WTC11 (cell line): ENCODE results near the gene ABCC9.

ENCODE experiments used
- ATF2 ChIP-seq: sonication (generic); formaldehyde crosslinking; IDR thresholded peaks from 2 replicates; pipeline ENCODE4 v1.8.1; 2022; ENCODE audit warnings: low read depth, missing genetic modification reagents, borderline replicate concordance
- CDX4 ChIP-seq: fragments of 250-450 bp; sonication (Bioruptor Pico); IDR thresholded peaks from 2 replicates; pipeline ENCODE4 v1.9.0; 2021; ENCODE audit warnings: moderate library complexity, mild to moderate bottlenecking, inconsistent platforms, borderline replicate concordance
- CREB1 ChIP-seq: sonication (generic); formaldehyde crosslinking; IDR thresholded peaks from 2 replicates; pipeline ENCODE4 v1.8.0; 2023; ENCODE audit warnings: mild to moderate bottlenecking, missing genetic modification reagents
- CTCF ChIP-seq: fragments of 200-600 bp; IDR thresholded peaks from 2 replicates; pipeline ENCODE4 v1.8.0; 2022; ENCODE audit warnings: antibody characterized with exemption
- E2F4 ChIP-seq: sonication (generic); formaldehyde crosslinking; IDR thresholded peaks from 2 replicates; pipeline ENCODE4 v1.8.1; 2022; ENCODE audit warnings: low read depth, mild to moderate bottlenecking, moderate library complexity, missing genetic modification reagents, borderline replicate concordance
- MAX ChIP-seq: sonication (generic); formaldehyde crosslinking; IDR thresholded peaks from 2 replicates; pipeline ENCODE4 v1.8.0; 2022; ENCODE audit warnings: mild to moderate bottlenecking, missing genetic modification reagents
- PRDM15 ChIP-seq: sonication (generic); formaldehyde crosslinking; IDR thresholded peaks from 2 replicates; pipeline ENCODE4 v1.8.0; 2022; ENCODE audit warnings: missing genetic modification reagents
- PREB ChIP-seq: sonication (generic); formaldehyde crosslinking; IDR thresholded peaks from 2 replicates; pipeline ENCODE4 v1.8.1; 2022; ENCODE audit warnings: mild to moderate bottlenecking, missing genetic modification reagents, moderate library complexity, borderline replicate concordance
- SP1 ChIP-seq: sonication (generic); formaldehyde crosslinking; conservative IDR thresholded peaks from 2 replicates; pipeline ENCODE4 v1.8.1; 2022; ENCODE audit warnings: missing genetic modification reagents
- STAT6 ChIP-seq: sonication (generic); formaldehyde crosslinking; conservative IDR thresholded peaks from 2 replicates; pipeline ENCODE4 v1.8.1; 2023; ENCODE audit warnings: mild to moderate bottlenecking, low read depth, missing genetic modification reagents, moderate library complexity
- USF1 ChIP-seq: sonication (generic); formaldehyde crosslinking; IDR thresholded peaks from 2 replicates; pipeline ENCODE4 v1.8.0; 2022; ENCODE audit warnings: mild to moderate bottlenecking, missing genetic modification reagents
- ZBTB21 ChIP-seq: sonication (generic); formaldehyde crosslinking; IDR thresholded peaks from 2 replicates; pipeline ENCODE4 v1.8.1; 2023; ENCODE audit warnings: mild to moderate bottlenecking, missing genetic modification reagents, borderline replicate concordance

- TF ChIP-seq ATF2 (CRISPR knock-in tag) (no peak), PRDM15 (CRISPR knock-in tag) (no peak), PREB (CRISPR knock-in tag) (no peak), CTCF (no peak), E2F4 (no peak), SP1 (CRISPR knock-in tag) (no peak), MAX (CRISPR knock-in tag) (no peak), USF1 (no peak), STAT6 (CRISPR knock-in tag) (no peak), ZBTB21 (CRISPR knock-in tag) (no peak), CDX4 (CRISPR knock-in tag) (no peak), CREB1 (CRISPR knock-in tag) (no peak)
Measured at GRCh38 chr12:21814327-21814726, 126.9 kb downstream of the ABCC9 start.
